GM13977 (cell line): ENCODE measurements around the gene PLA2R1.

ENCODE experiments used
- DNase-seq: peaks from one replicate; pipeline ENCODE4 v3.0.0; 2012; ENCODE audit warnings: low spot score
- in situ Hi-C: fragments of 300-500 bp; cut with MboI; formaldehyde crosslinking; loops from one replicate; pipeline ENCODE4 v1.12.0; 2022; ENCODE audit warnings: low sequenced_read_pairs, low pct_unique_long_range_greater_than_20kb, mixed read lengths, inconsistent platforms; ENCODE audit not compliant: unreplicated experiment
- TF ChIP-seq, protein P1 (sequence below): IDR thresholded peaks from 2 replicates; pipeline ENCODE4 v1.5.1; 2012; ENCODE audit warnings: mild to moderate bottlenecking, control low read depth; ENCODE audit not compliant: insufficient read depth; ENCODE audit errors: extremely low read depth, missing control alignments

The PLA2R1 gene

DNA sequence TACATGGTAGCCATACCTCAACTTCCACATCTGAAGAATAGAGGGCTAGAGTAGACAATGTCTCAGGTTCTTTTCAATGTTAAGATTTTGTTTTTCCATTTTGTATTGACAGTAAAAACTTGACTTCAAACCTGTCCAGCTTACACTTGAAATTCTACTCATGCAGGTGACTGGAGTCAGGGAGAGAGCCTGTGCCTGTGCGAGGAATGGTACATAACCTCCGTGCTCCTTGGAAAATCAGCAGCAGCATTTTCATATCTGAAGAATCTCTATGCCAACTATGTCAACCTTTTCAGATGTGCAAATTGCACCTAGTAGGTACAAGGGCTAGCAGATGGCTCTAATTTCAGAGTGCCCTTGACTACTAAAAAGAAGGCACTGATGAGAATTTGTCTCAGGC is 2.1 kb downstream of the PLA2R1 start:
- TF ChIP-seq, protein P1, sequence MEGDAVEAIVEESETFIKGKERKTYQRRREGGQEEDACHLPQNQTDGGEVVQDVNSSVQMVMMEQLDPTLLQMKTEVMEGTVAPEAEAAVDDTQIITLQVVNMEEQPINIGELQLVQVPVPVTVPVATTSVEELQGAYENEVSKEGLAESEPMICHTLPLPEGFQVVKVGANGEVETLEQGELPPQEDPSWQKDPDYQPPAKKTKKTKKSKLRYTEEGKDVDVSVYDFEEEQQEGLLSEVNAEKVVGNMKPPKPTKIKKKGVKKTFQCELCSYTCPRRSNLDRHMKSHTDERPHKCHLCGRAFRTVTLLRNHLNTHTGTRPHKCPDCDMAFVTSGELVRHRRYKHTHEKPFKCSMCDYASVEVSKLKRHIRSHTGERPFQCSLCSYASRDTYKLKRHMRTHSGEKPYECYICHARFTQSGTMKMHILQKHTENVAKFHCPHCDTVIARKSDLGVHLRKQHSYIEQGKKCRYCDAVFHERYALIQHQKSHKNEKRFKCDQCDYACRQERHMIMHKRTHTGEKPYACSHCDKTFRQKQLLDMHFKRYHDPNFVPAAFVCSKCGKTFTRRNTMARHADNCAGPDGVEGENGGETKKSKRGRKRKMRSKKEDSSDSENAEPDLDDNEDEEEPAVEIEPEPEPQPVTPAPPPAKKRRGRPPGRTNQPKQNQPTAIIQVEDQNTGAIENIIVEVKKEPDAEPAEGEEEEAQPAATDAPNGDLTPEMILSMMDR = no peak
- in situ Hi-C loops = no loop called here
- no peak for DNase-seq

DNA sequence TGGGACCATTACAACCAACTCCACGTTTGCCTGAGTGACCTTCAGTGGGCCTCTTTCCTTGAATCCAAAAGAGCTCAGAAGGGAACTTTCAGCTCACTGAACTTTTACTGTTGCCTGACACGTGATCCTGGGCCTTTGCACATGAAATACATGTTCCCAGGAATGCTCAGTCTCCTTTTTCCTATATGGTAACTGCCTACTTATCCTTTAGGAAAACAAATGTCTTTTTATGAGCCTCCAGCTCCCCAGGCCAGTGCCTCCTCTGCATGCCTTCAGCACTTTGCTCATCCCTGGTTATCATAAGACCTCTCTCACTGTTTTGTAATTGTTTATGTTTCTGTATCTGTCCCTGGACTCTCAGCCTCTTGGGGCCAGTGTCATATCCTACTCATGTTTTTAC is 5.1 kb downstream of the PLA2R1 start:
- in situ Hi-C loops = no loop called here
- DNase-seq = no peak
- TF ChIP-seq, protein P1 = no peak

DNA sequence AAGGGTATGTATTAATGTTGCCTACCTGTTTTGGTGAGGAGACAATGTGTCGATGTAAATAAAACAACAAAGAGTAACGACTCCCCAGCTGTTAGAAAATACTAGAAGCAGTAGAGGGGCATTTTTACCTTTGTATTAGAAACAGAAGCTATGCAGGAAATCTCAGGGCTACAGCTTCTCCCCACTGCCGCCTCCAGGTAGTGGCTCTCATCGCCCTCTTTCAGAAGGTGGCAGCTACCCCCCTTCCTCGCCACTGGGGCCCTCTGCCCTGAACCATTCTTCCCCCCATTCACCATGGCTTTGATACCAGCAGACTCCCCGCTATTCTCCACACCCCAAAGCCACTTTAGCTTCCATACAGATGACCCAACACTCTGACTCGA is 6.7 kb downstream of the PLA2R1 start:
- DNase-seq = no peak
- TF ChIP-seq, protein P1 = no peak
- in situ Hi-C loops = no loop called here

DNA sequence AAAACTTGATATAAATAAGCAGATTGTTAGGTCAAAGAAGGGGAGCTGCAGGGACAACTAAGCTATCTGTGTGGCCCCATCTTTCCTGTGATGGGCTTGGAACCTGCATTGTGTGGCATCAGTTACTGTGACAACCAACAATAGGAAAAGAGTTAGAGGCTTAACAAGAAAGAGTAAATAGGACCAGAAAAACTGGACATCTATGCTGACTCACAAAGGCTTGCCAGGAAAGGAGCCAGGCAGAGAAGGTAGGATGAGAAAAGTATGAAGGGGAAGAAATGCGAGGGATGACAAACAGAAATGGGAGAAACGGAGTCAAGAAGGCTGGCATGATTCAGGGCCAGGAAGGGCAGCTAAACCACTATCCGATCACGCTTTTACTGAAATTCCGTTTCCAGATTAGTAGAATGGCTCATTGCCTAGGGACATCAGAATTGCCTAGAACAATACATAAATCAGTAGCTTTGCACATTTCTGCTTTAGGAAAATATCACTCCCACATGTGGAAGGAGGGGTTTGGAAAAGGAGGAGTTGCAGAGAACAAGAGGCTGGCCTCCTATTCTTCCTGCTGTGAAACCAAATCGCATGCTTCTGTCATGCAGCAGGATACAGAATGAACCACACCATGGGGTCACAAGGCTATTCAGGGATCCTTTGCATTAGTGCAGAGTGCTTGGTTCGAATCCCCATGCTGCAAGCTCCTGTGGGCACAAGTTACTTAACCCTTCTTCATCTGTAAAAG is 7.3 kb downstream of the PLA2R1 start:
- no peak for DNase-seq
- in situ Hi-C loops = no loop called here
- TF ChIP-seq, protein P1 = no peak

DNA sequence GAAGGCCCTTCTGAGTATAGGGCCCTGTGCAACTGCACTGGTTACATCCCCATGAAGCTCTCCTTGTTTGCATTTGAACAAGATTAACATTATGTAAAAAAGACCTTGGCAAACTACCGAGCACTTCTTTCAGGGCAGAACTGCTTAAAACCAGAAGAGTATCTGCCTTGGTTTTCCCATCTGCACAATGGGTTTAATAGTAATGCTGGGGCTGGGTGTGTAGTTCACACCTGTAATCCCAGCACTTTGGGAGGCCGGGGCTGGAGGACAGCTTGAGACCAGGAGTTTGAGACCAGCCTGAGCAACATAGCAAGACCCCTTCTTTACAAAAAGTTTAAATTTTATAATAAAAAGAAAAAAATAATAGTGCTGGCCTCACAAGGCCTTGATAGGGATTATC is 8.5 kb downstream of the PLA2R1 start:
- in situ Hi-C loops = no loop called here
- no peak for DNase-seq
- TF ChIP-seq, protein P1 = no peak

DNA sequence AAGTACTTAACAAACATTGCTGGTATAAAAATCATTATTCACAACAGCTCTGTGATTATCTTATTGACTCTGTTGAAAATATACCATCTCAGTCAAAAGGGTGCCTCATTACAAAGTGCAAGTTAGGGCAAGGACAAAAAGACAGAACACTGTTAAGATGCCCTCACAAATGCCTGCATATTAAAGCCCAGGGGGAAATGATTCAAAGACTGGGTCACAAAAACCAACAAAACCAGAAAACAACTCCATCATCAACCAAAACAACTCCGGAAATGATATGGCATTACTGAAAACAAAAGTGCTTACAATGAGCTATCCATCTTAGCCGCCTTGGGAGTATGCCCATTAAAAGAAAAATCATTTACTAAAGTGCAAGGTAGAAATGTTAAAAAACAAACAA is 9.9 kb downstream of the PLA2R1 start:
- in situ Hi-C loops = no loop called here
- TF ChIP-seq, protein P1 = no peak
- no peak for DNase-seq
